ENCODE measurements around the gene NAALADL2.
"Not testable (repeated sequence)": the region's sequence is repeated elsewhere in the genome, so short reads cannot be mapped to it uniquely, and the experiment has no call there.

NAALADL2 gene

GRCh38 chr3:175822766-175823491 lies 963.8 kb downstream of the NAALADL2 start:
- not testable (repeated sequence) for DNase-seq

- not testable (repeated sequence) for DNase-seq
Measured at GRCh38 chr3:175825016-175825580, 966.0 kb downstream of the NAALADL2 start.

DNA sequence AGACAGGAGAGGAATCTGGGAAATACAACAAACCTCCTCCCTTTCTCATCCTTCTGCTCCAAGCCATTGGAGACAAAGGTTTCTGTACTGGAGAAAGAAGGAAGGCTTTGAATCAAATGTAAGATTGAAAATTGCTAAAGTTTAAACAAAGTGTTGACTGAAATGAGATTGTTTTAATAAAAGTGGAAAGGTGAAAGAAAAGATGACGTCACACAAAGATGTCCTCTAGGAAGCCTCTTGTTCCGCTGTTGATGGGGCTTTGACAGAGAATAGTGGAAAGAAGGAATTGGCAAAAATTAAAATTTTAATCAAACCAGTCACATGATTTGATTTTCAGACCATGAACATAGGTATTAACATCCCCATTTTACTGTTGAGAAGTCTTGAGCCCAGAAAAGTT lies 967.6 kb downstream of the NAALADL2 start:
- no peak for DNase-seq

- DNase-seq, result not testable (repeated sequence)
Measured at GRCh38 chr3:175829809-175830208, 970.7 kb downstream of the NAALADL2 start.

GRCh38 chr3:175835763-175836162 lies 976.6 kb downstream of the NAALADL2 start:
- DNase-seq, result not testable (repeated sequence)

DNA sequence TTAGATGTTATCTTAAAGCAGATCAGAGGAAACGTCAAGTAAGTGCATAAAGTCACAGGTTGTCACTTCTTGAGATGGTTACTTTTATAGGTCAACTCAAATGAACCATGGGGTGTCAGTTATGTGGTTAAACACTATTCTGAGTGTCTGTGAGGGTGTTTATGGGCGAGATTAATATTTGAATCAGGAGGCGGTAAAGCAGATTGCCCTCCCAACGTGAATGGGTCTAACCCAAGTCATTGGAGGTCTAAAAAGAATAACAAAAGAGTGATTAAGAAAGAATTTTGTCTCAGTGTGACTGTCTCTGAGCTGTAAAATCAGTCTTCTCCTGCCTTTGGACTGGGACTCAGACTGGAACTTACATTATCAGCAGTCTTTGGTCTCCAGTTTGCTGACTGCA lies 977.5 kb downstream of the NAALADL2 start:
- DNase-seq, result no peak

- DNase-seq, result no peak
Measured at GRCh38 chr3:175837962-175838361, 978.8 kb downstream of the NAALADL2 start.

DNA sequence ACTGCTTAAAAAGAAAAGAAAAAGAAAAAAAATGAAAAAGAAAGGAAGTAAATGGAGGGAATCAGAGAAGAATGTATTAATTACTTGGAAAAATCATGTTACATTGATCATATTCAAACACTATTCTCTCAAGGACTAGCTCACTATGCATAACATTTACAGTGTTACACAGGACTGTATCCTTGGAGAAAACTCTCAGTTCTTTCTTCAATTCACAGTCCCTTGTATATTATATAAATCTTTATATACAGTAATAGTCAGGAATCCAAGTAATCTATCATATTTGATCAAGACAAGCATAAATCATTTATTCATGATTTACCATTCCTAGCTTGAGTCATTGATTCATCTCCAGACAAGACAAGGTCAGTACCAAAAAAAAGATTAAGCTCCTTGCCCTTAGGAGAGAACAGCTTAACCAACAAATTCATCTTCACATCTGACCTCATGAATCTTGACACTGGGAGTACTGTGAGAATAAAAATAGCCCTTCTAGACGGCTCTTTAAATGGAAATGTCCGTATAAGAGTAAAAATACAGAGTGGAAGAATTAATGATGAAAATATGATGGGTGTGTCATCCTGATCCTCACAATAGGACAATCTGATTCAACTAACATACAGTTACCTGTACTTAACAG lies 980.4 kb downstream of the NAALADL2 start:
- DNase-seq, result no peak

- DNase-seq, result no peak
Measured at GRCh38 chr3:175851541-175851940, 992.4 kb downstream of the NAALADL2 start.

DNA sequence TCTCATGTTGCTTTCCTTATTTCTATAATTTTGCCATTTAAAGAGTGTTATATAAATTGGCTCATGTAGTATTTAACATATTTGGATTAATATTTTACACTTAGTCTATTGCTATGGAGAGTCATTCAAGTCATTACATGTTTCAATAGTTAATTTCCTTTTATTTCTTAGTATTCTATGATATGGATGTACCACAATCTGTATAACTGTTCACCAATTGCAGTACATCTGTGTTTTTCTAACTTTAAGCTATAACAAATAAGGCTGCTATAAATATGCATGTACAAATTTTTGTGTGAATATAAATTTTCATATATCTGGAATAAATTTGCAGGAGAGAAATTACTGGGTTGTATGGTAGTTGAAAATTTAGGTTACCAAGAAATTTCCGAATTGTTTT lies 993.4 kb downstream of the NAALADL2 start:
- DNase-seq, result no peak

GRCh38 chr3:175857666-175858270 lies 998.6 kb downstream of the NAALADL2 start:
- no peak for DNase-seq
